IMR-90 (cell line): ENCODE results near the gene IGF2R. TPM values are rescaled to one million over a fixed set of nuclear protein-coding genes. Genes with fewer than 3 reads are reported as not detected.

Experiments used
- ATAC-seq: fragments of 200-7000 bp; cut with Tn5 transposase; 2 replicates; pipeline ENCODE4 v1.9.1; 2020; ENCODE audit warnings: low read depth, mild to moderate bottlenecking, moderate library complexity
- BruUV-seq: library from RNA; stranded (reverse); fragments of 400-500 nt; replicated peaks from 2 replicates; lab custom pipeline; 2021; lab: Mats Ljungman, UMichigan
- CTCF ChIA-PET: fragments of 300-600 bp; formaldehyde crosslinking; extraction: SDS; loops from one replicate; lab custom pipeline; 2021; ENCODE audit warnings: antibody characterized with exemption; lab: Yijun Ruan, JAX
- POLR2A ChIA-PET: fragments of 300-600 bp; sonication (Branson Sonifier 250); formaldehyde crosslinking; loops from one replicate; lab custom pipeline; 2022; ENCODE audit warnings: antibody characterized with exemption; ENCODE audit not compliant: unreplicated experiment; lab: Charles Lee
- DNase-seq: peaks from one replicate; pipeline ENCODE4 v3.0.0; 2013
- H2AFZ ChIP-seq: replicated peaks from 2 replicates; pipeline ENCODE3; 2013; ENCODE audit warnings: low read length, mild to moderate bottlenecking; ENCODE audit not compliant: poor library complexity
- H2AK5ac ChIP-seq: 2 replicates; pipeline ENCODE4 v1.6.1; 2013; ENCODE audit warnings: low read depth, low read length, inconsistent platforms
- H2AK9ac ChIP-seq: replicated peaks from 2 replicates; pipeline ENCODE3; 2013; ENCODE audit warnings: mild to moderate bottlenecking, low read depth, low read length, moderate library complexity; ENCODE audit not compliant: poor library complexity
- H2BK120ac ChIP-seq: 2 replicates; pipeline ENCODE4 v1.6.1; 2013; ENCODE audit warnings: low read depth, low read length, inconsistent platforms
- H2BK15ac ChIP-seq: 3 replicates; pipeline ENCODE4 v1.6.1; 2013; ENCODE audit warnings: low read depth, low read length, inconsistent platforms
- H2BK20ac ChIP-seq: 2 replicates; pipeline ENCODE4 v1.6.1; 2013; ENCODE audit warnings: low read depth, mild to moderate bottlenecking, inconsistent platforms, low read length, moderate library complexity
- H2BK5ac ChIP-seq: 2 replicates; pipeline ENCODE4 v1.6.1; 2013; ENCODE audit warnings: mild to moderate bottlenecking, low read depth, low read length, inconsistent platforms; ENCODE audit not compliant: poor library complexity, severe bottlenecking
- H3K14ac ChIP-seq: replicated peaks from 2 replicates; pipeline ENCODE4 v1.6.1; 2013; ENCODE audit warnings: low read depth, low read length, inconsistent platforms
- H3K18ac ChIP-seq: 2 replicates; pipeline ENCODE4 v1.6.1; 2013; ENCODE audit warnings: low read depth, low read length, control low read depth
- H3K23ac ChIP-seq: 2 replicates; pipeline ENCODE4 v1.6.1; 2013; ENCODE audit warnings: low read depth, low read length, inconsistent platforms
- H3K27ac ChIP-seq: 2 replicates; pipeline ENCODE4 v1.5.1; 2013; ENCODE audit warnings: mild to moderate bottlenecking, control low read depth, low read length; ENCODE audit not compliant: insufficient read depth
- H3K27me3 ChIP-seq: 2 replicates; pipeline ENCODE4 v1.6.1; 2013; ENCODE audit warnings: low read length; ENCODE audit not compliant: control insufficient read depth, insufficient read depth
- H3K36me3 ChIP-seq: 2 replicates; pipeline ENCODE4 v1.6.1; 2013; ENCODE audit warnings: low read length, mixed read lengths; ENCODE audit not compliant: control insufficient read depth, insufficient read depth
- H3K4ac ChIP-seq: 2 replicates; pipeline ENCODE4 v1.6.1; 2013; ENCODE audit warnings: low read depth, low read length, inconsistent platforms
- H3K4me1 ChIP-seq: 2 replicates; pipeline ENCODE4 v1.6.1; 2013; ENCODE audit warnings: low read length, mixed read lengths; ENCODE audit not compliant: control insufficient read depth, insufficient read depth
- H3K4me2 ChIP-seq: 2 replicates; pipeline ENCODE4 v1.6.1; 2013; ENCODE audit warnings: low read depth, mild to moderate bottlenecking, control low read depth, low read length, moderate library complexity
- H3K4me3 ChIP-seq: 2 replicates; pipeline ENCODE4 v1.5.1; 2013; ENCODE audit warnings: low read depth, mild to moderate bottlenecking, control low read depth, low read length, moderate library complexity; ENCODE audit not compliant: insufficient read depth
- H3K56ac ChIP-seq: 2 replicates; pipeline ENCODE4 v1.6.1; 2013; ENCODE audit warnings: low read length, inconsistent platforms; ENCODE audit not compliant: insufficient read depth; ENCODE audit errors: extremely low read depth
- H3K79me1 ChIP-seq, 2 experiments: 2 replicates each; pipeline ENCODE4 v1.6.1; 2013; ENCODE audit warnings: low read length in 2 of 2, inconsistent platforms in 1 of 2, low read depth in 1 of 2
- H3K9ac ChIP-seq: 2 replicates; pipeline ENCODE4 v1.6.1; 2013; ENCODE audit warnings: low read depth, low read length, control low read depth
- H3K9me1 ChIP-seq: 2 replicates; pipeline ENCODE4 v1.6.1; 2013; ENCODE audit warnings: low read length, inconsistent platforms; ENCODE audit not compliant: insufficient read depth
- H3K9me3 ChIP-seq: 2 replicates; pipeline ENCODE4 v1.6.1; 2013; ENCODE audit warnings: low read length; ENCODE audit not compliant: control insufficient read depth, insufficient read depth
- H4K20me1 ChIP-seq: 2 replicates; pipeline ENCODE4 v1.6.1; 2013; ENCODE audit warnings: low read length, inconsistent platforms; ENCODE audit not compliant: insufficient read depth
- H4K5ac ChIP-seq: 2 replicates; pipeline ENCODE4 v1.6.1; 2013; ENCODE audit warnings: mild to moderate bottlenecking, low read depth, low read length, control low read depth
- H4K8ac ChIP-seq, 2 experiments: 2 replicates each; pipeline ENCODE4 v1.6.1; 2013; ENCODE audit warnings: low read depth in 2 of 2, low read length in 2 of 2, control low read depth in 1 of 2, inconsistent platforms in 1 of 2
- H4K91ac ChIP-seq: 2 replicates; pipeline ENCODE4 v1.6.1; 2013; ENCODE audit warnings: low read depth, low read length, inconsistent platforms; ENCODE audit not compliant: insufficient read depth
- BHLHE40 ChIP-seq: fragments of 150-350 bp; IDR thresholded peaks from 2 replicates; pipeline ENCODE4 v1.6.1; 2016; ENCODE audit warnings: mild to moderate bottlenecking, low read depth, low read length
- CEBPB ChIP-seq: IDR thresholded peaks from 2 replicates; pipeline ENCODE4 v1.6.1; 2012; ENCODE audit warnings: low read depth, low read length, improper control_type of control experiment
- CHD1 ChIP-seq: IDR thresholded peaks from 2 replicates; pipeline ENCODE4 v1.6.1; 2012; ENCODE audit warnings: low read depth, low read length, improper control_type of control experiment
- FOS ChIP-seq: fragments of 150-350 bp; IDR thresholded peaks from 2 replicates; pipeline ENCODE4 v1.6.1; 2016; ENCODE audit warnings: low read depth, low read length
- MAZ ChIP-seq: IDR thresholded peaks from 2 replicates; pipeline ENCODE4 v1.6.1; 2012; ENCODE audit warnings: low read depth, mild to moderate bottlenecking, low read length, improper control_type of control experiment, moderate library complexity, borderline replicate concordance
- MXI1 ChIP-seq: IDR thresholded peaks from 2 replicates; pipeline ENCODE4 v1.6.1; 2012; ENCODE audit warnings: low read depth, mild to moderate bottlenecking, low read length, moderate library complexity, borderline replicate concordance
- POLR2A ChIP-seq: IDR thresholded peaks from 2 replicates; pipeline ENCODE4 v1.6.1; 2012; ENCODE audit warnings: mild to moderate bottlenecking, low read depth, low read length
- RAD21 ChIP-seq: IDR thresholded peaks from 2 replicates; pipeline ENCODE4 v1.6.1; 2012; ENCODE audit warnings: low read length, improper control_type of control experiment
- RCOR1 ChIP-seq: IDR thresholded peaks from 2 replicates; pipeline ENCODE4 v1.6.1; 2012; ENCODE audit warnings: mild to moderate bottlenecking, low read length, improper control_type of control experiment; ENCODE audit not compliant: insufficient replicate concordance
- RFX5 ChIP-seq: IDR thresholded peaks from 2 replicates; pipeline ENCODE4 v1.8.0; 2012; ENCODE audit warnings: low read depth, mild to moderate bottlenecking, low read length, moderate library complexity
- SMC3 ChIP-seq: fragments of 150-350 bp; IDR thresholded peaks from 2 replicates; pipeline ENCODE4 v1.6.1; 2016; ENCODE audit warnings: low read depth, mild to moderate bottlenecking, antibody characterized with exemption, low read length, moderate library complexity
- WGBS, 2 experiments: methylation state at CpG; one replicate each; pipeline versions ENCODE4 v1.1.5 to v1.1.7; 2013; ENCODE audit warnings: missing lambda C conversion rate in 2 of 2; ENCODE audit not compliant: insufficient read length in 1 of 2; ENCODE audit errors: extremely low coverage in 2 of 2; 5-methylcytosine and 5-hydroxymethylcytosine counted together
- dilution Hi-C: fragments of 300-500 bp; cut with HindIII; formaldehyde crosslinking; loops from one replicate; pipeline ENCODE4 v1.14.3; 2018; ENCODE audit warnings: low sequenced_read_pairs; ENCODE audit not compliant: unreplicated experiment
- in situ Hi-C: fragments of 300-500 bp; cut with MboI; formaldehyde crosslinking; loops from 3 replicates; pipeline ENCODE4 v1.14.3; 2019; ENCODE audit warnings: low sequenced_read_pairs, inconsistent platforms, mixed read lengths
- intact Hi-C: fragments of 100-400 bp; cut with micrococcal nuclease; formaldehyde crosslinking; loops from 2 replicates; pipeline ENCODE4 v1.10.0; 2022
- polyA plus RNA-seq, 3 experiments: library from polyadenylated mRNA; depleted of rRNA; stranded (reverse); fragments of >200 nt; gene quantifications; 2 replicates each; pipeline ENCODE4 v1.2.3, GENCODE V29; 2012; ENCODE audit warnings: low replicate concordance in 1 of 3
- total RNA-seq: library from RNA; depleted of rRNA; stranded (reverse); fragments of >200 nt; gene quantifications from 2 replicates; pipeline ENCODE4 v1.2.3, GENCODE V29; 2012
- TF ChIP-seq, protein P1 (sequence below): fragments of 150-350 bp; IDR thresholded peaks from 2 replicates; pipeline ENCODE4 v1.6.1; 2016; ENCODE audit warnings: low read depth, mild to moderate bottlenecking, low read length, moderate library complexity, borderline replicate concordance
- TF ChIP-seq, protein P2 (sequence below): conservative IDR thresholded peaks from 2 replicates; pipeline ENCODE4 v1.5.1; 2012; ENCODE audit warnings: mild to moderate bottlenecking, low read depth, low read length, improper control_type of control experiment
- TF ChIP-seq, protein P3 (sequence below): fragments of 150-350 bp; IDR thresholded peaks from 2 replicates; pipeline ENCODE4 v1.6.1; 2017; ENCODE audit warnings: mild to moderate bottlenecking, antibody characterized with exemption, low read length, low read depth

IGF2R gene
- total and polyA plus RNA-seq, 2 of the 4 experiments (the other 2 are of a cell fraction), result 33.2 to 41.4 TPM

DNA sequence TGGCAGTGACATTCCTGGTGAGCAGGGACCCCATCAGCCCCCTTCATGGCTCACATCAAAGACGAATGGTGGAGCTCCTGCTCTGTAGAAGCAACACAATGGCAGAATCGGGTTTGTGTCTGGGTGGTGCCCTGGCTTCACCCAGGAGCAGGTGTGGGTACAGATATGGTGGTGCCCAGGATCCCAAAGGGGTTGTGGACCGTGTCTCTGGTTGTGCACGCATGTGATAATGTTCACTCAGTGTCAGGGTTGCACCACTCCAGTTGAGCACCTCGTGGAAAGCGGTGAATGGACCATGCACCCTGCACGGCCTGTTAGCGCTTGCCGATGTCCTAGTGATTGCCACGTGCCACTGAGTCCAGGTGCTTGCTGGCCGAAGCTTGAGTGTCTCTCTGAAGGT is 63.0 kb downstream of the IGF2R start:
- Histone ChIP-seq H4K5ac (no peak overlapping the region), H2AK5ac (no peak overlapping the region), H3K9ac (no peak overlapping the region), H3K18ac (no peak overlapping the region), H3K27me3 (no peaks in the 10 kb centered on the region), H2BK5ac (no peak overlapping the region), H3K9me3 (no peaks in the 10 kb centered on the region), H4K20me1 (no peaks in the 10 kb centered on the region), H3K56ac (no peak overlapping the region), H2BK20ac (no peak overlapping the region), H4K8ac (no peak overlapping the region), H2AFZ (no peak overlapping the region), H3K4ac (no peak overlapping the region), H2BK15ac (no peak overlapping the region), H3K9me1 (peaks cover 27% of the 10 kb centered on the region), H3K14ac (no peak overlapping the region), H3K4me1 (peaks cover 8% of the 10 kb centered on the region), H2AK9ac (peak overlapping the region; percentile 73), H3K79me1 (peaks cover 6 to 42% of the 10 kb centered on the region in 2 experiments; a peak in 2 of 4 replicates), H3K23ac (no peak overlapping the region), H2BK120ac (no peak overlapping the region), H3K27ac (no peak overlapping the region), H3K36me3 (peaks cover 61% of the 10 kb centered on the region), H3K4me2 (no peak overlapping the region), H3K4me3 (no peak overlapping the region), H4K91ac (no peak overlapping the region)
- intact Hi-C loops (loop anchor here (2.0 kb wide), 1 partner anchor 51 kb away; no protein-coding TSS in a partner anchor), dilution Hi-C loops (no loop called here), in situ Hi-C loops (no loop called here)
- TF ChIP-seq MAZ (no peak), BHLHE40 (no peak), FOS (no peak), SMC3 (no peak), RFX5 (no peak), RCOR1 (no peak), CEBPB (no peak), MXI1 (no peak), CHD1 (no peak), POLR2A (no peak), RAD21 (no peak)
- TF ChIP-seq, protein P1, sequence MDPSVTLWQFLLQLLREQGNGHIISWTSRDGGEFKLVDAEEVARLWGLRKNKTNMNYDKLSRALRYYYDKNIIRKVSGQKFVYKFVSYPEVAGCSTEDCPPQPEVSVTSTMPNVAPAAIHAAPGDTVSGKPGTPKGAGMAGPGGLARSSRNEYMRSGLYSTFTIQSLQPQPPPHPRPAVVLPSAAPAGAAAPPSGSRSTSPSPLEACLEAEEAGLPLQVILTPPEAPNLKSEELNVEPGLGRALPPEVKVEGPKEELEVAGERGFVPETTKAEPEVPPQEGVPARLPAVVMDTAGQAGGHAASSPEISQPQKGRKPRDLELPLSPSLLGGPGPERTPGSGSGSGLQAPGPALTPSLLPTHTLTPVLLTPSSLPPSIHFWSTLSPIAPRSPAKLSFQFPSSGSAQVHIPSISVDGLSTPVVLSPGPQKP, result no peak
- TF ChIP-seq, protein P2, sequence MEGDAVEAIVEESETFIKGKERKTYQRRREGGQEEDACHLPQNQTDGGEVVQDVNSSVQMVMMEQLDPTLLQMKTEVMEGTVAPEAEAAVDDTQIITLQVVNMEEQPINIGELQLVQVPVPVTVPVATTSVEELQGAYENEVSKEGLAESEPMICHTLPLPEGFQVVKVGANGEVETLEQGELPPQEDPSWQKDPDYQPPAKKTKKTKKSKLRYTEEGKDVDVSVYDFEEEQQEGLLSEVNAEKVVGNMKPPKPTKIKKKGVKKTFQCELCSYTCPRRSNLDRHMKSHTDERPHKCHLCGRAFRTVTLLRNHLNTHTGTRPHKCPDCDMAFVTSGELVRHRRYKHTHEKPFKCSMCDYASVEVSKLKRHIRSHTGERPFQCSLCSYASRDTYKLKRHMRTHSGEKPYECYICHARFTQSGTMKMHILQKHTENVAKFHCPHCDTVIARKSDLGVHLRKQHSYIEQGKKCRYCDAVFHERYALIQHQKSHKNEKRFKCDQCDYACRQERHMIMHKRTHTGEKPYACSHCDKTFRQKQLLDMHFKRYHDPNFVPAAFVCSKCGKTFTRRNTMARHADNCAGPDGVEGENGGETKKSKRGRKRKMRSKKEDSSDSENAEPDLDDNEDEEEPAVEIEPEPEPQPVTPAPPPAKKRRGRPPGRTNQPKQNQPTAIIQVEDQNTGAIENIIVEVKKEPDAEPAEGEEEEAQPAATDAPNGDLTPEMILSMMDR, result no peak
- TF ChIP-seq, protein P3, sequence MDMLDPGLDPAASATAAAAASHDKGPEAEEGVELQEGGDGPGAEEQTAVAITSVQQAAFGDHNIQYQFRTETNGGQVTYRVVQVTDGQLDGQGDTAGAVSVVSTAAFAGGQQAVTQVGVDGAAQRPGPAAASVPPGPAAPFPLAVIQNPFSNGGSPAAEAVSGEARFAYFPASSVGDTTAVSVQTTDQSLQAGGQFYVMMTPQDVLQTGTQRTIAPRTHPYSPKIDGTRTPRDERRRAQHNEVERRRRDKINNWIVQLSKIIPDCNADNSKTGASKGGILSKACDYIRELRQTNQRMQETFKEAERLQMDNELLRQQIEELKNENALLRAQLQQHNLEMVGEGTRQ, result no peak
- BruUV-seq, result no TSS peak
- no peak for ATAC-seq
- POLR2A ChIA-PET, result no interaction called here
- WGBS, 2 experiments, result 98% methylated on average over 7 of the region's 11 CpGs; no CpG with 5 or more reads in 1 of the 2 experiments
- no peak for DNase-seq
- CTCF ChIA-PET, result no interaction called here
